ENCODE results near the gene KPNA4. TPM values are rescaled to one million over a fixed set of nuclear protein-coding genes. Genes with fewer than 3 reads are reported as not detected.
A peak's percentile ranks its signal among the peaks of the same experiment; 100 is the strongest.

Gene KPNA4
- total RNA-seq, 1 donor from 2014 or later: 46.7 TPM

DNA sequence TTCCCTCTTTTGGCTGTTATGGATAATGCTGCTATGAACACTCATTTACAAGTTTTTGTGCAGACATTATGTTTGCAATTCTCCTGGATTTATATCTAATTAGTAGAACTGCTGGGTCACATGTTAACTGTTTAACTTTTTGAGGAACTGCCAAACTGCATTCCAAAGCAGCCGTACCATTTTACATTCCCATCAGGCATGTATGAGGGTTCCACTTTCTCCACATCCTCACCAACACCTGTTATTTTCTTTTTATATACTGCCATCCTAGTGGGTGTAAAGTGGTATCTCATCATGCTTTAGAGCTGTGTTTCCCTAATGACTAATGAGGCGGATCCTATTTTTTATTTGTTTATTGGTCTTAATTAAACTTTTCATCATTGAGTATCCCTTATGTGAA, 9.2 kb downstream of the KPNA4 start:
- CTCF ChIA-PET: no interaction called here
- H3K4me3 Mint-ChIP-seq: no peak overlapping the region
- ATAC-seq (ENCODE audit: low read depth): no peak
- TF ChIP-seq CTCF (IDR thresholded peaks at IDR 0.05): no peak
- no peak overlapping the region for H3K27ac Mint-ChIP-seq
- intact Hi-C loops (cut with micrococcal nuclease): loop anchor here (5.0 kb wide), 1 partner anchor 1724 kb away; no protein-coding TSS in a partner anchor
- no peaks in the 10 kb centered on the region for H3K9me3 Mint-ChIP-seq
- H3K36me3 Mint-ChIP-seq (ENCODE audit: low read depth): peaks cover 5% of the 10 kb centered on the region
- no peak for DNase-seq
- POLR2A ChIA-PET: no interaction called here
- peaks cover 70% of the 10 kb centered on the region for H3K4me1 Mint-ChIP-seq
- no peaks in the 10 kb centered on the region for H3K27me3 Mint-ChIP-seq

DNA sequence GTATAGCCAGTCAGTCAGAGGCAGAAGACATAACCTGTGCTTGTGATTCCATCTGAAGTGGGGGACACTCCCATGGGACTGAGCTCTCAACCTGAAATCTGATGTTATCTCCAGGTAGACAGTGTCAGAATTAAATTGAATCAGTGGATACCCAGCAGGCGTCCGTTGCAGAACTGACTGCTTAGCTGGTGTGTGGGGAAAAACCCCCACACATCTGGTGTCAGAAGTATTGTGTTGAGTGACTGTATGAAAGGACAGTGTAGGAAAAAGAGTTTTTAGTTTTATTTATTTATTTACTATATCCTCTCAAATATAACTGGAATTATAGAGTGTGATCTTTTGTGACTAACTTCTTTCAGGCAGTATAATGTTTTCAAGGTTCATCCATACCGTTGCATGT, 10.4 kb downstream of the KPNA4 start:
- H3K27ac Mint-ChIP-seq: no peak overlapping the region

GRCh38 chr3:160553827-160554226, 11.5 kb downstream of the KPNA4 start:
- ChIA-PET CTCF (no interaction called here), POLR2A (no interaction called here)
- Mint-ChIP-seq H3K27ac (no peak overlapping the region), H3K4me3 (no peak overlapping the region), H3K4me1 (peaks cover 53% of the 10 kb centered on the region), H3K9me3 (peaks cover 2% of the 10 kb centered on the region), H3K27me3 (no peaks in the 10 kb centered on the region), H3K36me3 (ENCODE audit: low read depth) (peaks cover 20% of the 10 kb centered on the region)
- no peak for DNase-seq
- ATAC-seq (ENCODE audit: low read depth): no peak
- intact Hi-C loops (cut with micrococcal nuclease): no loop called here
- no peak for TF ChIP-seq CTCF (IDR thresholded peaks at IDR 0.05)

More for the DNA sequence above, 10.4 kb downstream of the KPNA4 start:
- ATAC-seq (ENCODE audit: low read depth) (no peak), DNase-seq (no peak)
- intact Hi-C loops (cut with micrococcal nuclease): loop anchor here (5.0 kb wide), 1 partner anchor 1723 kb away; no protein-coding TSS in a partner anchor
- no peak for TF ChIP-seq CTCF (IDR thresholded peaks at IDR 0.05)
- Mint-ChIP-seq H3K9me3 (peaks cover 2% of the 10 kb centered on the region), H3K4me1 (peaks cover 61% of the 10 kb centered on the region), H3K36me3 (ENCODE audit: low read depth) (peaks cover 16% of the 10 kb centered on the region), H3K4me3 (no peak overlapping the region), H3K27me3 (no peaks in the 10 kb centered on the region)
- POLR2A ChIA-PET: no interaction called here
- CTCF ChIA-PET: no interaction called here

GRCh38 chr3:160546727-160547126, 18.6 kb downstream of the KPNA4 start:
- peaks cover 2% of the 10 kb centered on the region for H3K9me3 Mint-ChIP-seq
- H3K27ac Mint-ChIP-seq: peak overlapping the region; percentile 37
- no peaks in the 10 kb centered on the region for H3K27me3 Mint-ChIP-seq
- no peak overlapping the region for H3K4me3 Mint-ChIP-seq
- no peak for TF ChIP-seq CTCF (IDR thresholded peaks at IDR 0.05)
- peaks cover 36% of the 10 kb centered on the region for H3K36me3 Mint-ChIP-seq (ENCODE audit: low read depth)
- ChIA-PET POLR2A (no interaction called here), CTCF (no interaction called here)
- H3K4me1 Mint-ChIP-seq: peaks cover 62% of the 10 kb centered on the region
- intact Hi-C loops (cut with micrococcal nuclease): no loop called here
- ATAC-seq (ENCODE audit: low read depth): no peak
- no peak for DNase-seq

DNA sequence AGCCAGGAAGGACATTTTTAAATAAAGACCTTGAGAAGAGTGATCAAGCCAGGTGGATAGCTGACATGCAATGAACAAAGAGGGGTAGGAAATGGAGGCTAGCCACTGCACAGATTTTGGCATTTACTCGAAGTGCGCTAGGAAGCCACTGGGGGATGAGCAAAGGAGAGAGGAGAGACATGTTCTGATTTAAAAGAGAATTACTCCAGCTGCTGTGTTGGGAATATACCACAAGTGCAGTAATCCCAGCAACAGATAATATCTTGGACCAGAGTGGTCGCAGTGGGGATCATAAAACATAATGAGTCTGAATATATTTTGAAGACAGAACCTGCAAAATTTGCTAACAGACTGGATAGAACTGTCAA, 19.9 kb downstream of the KPNA4 start:
- no peak for TF ChIP-seq CTCF (IDR thresholded peaks at IDR 0.05)

More for the DNA sequence above, 19.9 kb downstream of the KPNA4 start:
- POLR2A ChIA-PET: no interaction called here
- Mint-ChIP-seq H3K36me3 (ENCODE audit: low read depth) (peaks cover 26% of the 10 kb centered on the region), H3K9me3 (no peaks in the 10 kb centered on the region), H3K4me3 (no peak overlapping the region), H3K27me3 (no peaks in the 10 kb centered on the region), H3K4me1 (peaks cover 56% of the 10 kb centered on the region), H3K27ac (no peak overlapping the region)
- CTCF ChIA-PET: no interaction called here
- intact Hi-C loops (cut with micrococcal nuclease): no loop called here
- no peak for ATAC-seq (ENCODE audit: low read depth)
- no peak for DNase-seq

All from activated B cell treated with CpG ODN at 0.5 μM for 24 hours (primary cell).